NCI-H1105 treated with DMSO at 0.1 percent for 48 hours (cell line): ENCODE data around the gene LHX3.
A peak's percentile ranks its signal among the peaks of the same experiment; 100 is the strongest.

Source experiments
- DNase-seq: peaks from one replicate; lab custom pipeline; 2025; lab: John Stamatoyannopoulos, UW

LHX3 gene

GRCh38 chr9:136226680-136227407 lies 21.9 kb upstream of the LHX3 start:
- DNase-seq: no peak

- DNase-seq: peak; percentile 15
These were observed 21.1 kb upstream of the LHX3 start for GRCh38 chr9:136225748-136226679.

DNA sequence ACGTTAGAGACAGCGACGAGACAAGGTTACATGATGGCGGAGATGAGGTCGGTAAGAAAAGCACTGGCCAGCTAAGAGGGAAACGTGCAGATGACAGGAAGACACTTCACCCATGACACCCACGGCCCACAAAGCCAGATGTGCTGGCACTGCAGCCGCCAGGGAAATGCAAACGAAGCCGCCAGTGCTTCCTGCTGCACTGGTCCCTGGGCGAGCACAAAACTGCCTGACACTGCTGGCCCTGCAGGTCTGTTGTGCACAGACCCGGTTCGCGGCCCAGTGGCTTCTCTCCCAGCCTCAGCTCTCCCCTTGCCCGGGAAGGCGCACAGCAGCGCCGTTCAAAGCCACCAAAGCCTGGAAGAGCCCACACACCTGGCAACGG lies 20.4 kb upstream of the LHX3 start:
- DNase-seq: no peak

DNA sequence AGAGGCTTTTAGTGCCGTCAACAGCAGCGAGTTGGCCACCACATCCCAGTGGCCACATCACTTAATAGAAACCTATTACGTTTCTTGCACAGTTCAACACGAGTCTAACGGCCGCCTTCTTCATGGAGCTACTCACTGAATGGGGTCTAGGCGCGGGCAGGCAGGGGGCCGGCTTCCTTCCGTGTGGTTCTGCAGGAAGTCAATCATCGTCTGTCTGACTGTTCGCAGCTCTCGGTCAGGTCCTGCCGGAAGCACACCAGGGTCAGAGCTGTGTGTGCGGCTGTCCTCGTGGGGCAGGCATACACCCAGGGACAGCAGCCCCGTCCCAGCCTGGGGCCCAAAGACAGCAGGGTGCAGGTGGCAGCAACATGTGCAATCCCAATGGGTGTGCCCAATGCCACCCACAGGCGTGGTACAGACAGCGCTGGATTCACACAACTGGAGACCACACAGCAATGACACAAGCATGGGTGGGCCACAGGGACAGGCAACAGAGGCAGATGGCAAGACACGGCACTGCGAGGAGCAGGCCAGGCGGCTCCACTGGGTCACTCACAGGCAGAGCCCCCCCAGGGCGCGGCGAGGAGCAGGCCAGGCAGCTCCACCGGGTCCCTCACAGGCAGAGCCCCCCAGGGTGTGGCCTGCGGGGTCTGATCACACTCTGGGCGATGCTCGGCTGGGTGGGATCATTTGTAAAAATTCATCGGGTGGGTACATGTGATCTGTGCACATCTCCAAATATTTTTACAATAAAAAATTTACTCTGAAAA lies 19.1 kb upstream of the LHX3 start:
- DNase-seq: no peak

- no peak for DNase-seq
These were observed 18.0 kb upstream of the LHX3 start for GRCh38 chr9:136222906-136223285.

GRCh38 chr9:136222166-136222905 lies 17.4 kb upstream of the LHX3 start:
- DNase-seq: no peak

DNA sequence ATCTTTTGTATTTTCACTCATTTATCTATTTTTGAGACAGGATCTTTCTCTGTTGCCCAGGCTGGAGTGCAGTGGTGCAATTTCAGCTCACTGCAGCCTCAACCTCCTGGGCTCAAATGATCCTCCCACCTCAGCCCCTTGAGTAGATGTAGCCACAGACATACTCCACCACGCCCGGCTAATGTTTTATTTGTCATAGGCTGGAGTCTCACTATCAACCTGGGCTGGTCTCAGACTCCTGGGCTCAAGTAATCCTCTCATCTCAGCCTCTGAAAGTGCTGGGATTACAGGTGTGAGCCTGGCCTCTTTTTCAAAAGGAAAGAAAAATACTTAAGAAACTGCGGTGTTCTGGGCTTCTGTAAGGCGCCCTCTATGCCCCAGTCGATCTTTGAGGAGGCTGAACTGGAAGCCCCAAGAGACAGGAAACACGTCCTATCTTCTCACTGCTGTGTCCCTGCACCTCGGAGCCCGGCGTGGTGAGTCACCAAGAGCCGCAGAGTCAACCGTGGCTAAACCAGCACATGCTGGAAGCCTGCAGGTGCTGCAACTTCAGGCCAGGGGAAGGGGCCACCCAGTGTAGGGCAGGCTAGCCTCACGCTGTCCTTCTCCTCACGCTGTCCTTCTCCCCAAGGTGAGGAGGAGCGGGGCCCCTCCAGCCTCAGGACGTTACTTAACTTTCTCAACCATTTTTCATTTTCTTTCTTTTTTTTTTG lies 15.2 kb upstream of the LHX3 start:
- DNase-seq: no peak

- DNase-seq: no peak
These were observed 14.3 kb upstream of the LHX3 start for GRCh38 chr9:136219276-136219675.

GRCh38 chr9:136218673-136219072 lies 13.7 kb upstream of the LHX3 start:
- no peak for DNase-seq

- DNase-seq: no peak
These were observed 13.3 kb upstream of the LHX3 start for GRCh38 chr9:136218271-136218670.

DNA sequence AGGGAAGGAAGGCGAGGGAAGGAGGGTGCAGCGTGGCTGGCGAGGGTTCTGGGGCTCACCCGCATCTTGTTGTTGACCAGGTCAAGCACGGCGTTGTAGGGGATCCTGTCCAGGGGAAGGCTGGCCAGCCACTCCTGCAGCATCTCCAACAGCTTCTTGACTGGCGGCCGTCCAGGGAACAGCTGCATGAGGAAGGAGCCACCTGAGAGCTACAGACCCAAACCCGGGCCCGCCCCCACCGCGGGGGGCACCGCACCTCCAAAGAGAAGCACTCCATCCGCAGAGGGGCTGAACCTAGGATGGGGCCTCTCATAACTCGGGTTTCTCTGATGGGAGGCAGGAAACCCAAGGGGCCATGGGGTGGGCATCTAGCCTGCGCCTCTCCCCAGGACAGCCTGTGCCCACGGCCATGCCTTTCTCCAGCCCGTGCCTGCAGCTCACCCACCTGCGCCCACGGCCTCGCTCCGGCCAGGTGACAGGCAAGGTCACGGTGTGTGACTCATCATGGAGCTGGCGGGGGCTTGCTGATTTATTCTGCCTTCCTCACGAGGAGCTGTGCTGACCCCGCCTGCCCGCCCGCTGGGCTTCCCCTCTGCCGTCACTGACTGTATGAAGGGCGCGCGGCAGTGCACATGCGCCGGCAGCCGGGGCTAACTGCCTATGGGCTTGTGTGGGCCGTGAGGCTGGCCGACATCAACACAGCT lies 11.8 kb upstream of the LHX3 start:
- DNase-seq: no peak

DNA sequence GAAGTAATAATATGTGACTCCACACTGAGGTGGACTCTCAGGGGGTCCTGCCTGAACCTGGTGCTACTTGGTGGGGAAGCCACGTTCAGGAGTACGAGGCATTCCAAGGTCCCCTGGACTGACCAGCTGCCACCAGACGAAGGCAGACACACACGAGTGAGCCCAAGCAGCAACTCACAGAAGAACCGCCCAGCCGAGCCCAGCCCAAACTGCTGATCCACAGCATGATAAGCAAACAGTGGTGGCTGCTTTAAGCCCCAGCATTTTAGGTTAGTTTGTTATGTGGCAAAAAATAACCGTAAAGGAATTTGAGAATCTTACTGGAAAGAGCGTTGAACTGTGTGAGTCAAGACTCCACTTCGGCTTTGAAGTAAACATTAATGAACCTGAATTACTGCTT lies 8.8 kb upstream of the LHX3 start:
- no peak for DNase-seq

GRCh38 chr9:136212345-136212950 lies 7.5 kb upstream of the LHX3 start:
- no peak for DNase-seq

- no peak for DNase-seq
These were observed 6.8 kb upstream of the LHX3 start for GRCh38 chr9:136211441-136212344.

- DNase-seq: no peak
These were observed 6.1 kb upstream of the LHX3 start for GRCh38 chr9:136211006-136211405.

DNA sequence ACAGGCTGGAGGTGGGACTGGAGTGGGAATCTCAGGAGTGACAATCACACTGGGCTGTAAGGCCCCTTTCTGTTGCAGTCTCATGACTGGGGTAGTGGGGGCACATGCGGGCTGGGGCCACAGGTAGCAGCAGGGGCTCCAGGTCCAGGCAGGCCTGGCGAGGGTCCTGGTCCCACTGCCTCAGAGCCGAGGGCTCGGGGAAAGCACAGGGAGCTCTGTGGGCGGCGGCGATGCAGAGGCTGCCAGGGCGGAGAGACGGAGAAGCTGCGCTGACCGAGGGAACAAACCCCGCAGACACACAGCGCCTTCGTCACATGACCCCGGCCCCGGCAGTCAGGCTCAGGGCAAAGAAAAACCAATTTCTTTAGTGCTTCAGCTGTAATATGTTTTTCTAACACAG lies 5.3 kb upstream of the LHX3 start:
- DNase-seq: no peak

GRCh38 chr9:136209786-136210185 lies 4.9 kb upstream of the LHX3 start:
- DNase-seq: no peak

- no peak for DNase-seq
These were observed 4.3 kb upstream of the LHX3 start for GRCh38 chr9:136209232-136209631.

- DNase-seq: no peak
These were observed 3.7 kb upstream of the LHX3 start for GRCh38 chr9:136208675-136209074.
